HepG2 (cell line): ENCODE data around the gene ANXA9. TPM values are rescaled to one million over a fixed set of nuclear protein-coding genes. Genes with fewer than 3 reads are reported as not detected.
A peak's percentile ranks its signal among the peaks of the same experiment; 100 is the strongest.

Source experiments
- ETS1 ChIP-seq: sonication (generic); formaldehyde crosslinking; IDR thresholded peaks from 2 replicates; pipeline ENCODE4 v1.4.0; 2020; ENCODE audit warnings: missing genetic modification reagents
- GMEB1 ChIP-seq: sonication (generic); formaldehyde crosslinking; IDR thresholded peaks from 2 replicates; pipeline ENCODE4 v1.5.1; 2020; ENCODE audit warnings: missing genetic modification reagents, mild to moderate bottlenecking, borderline replicate concordance
- HNF1A ChIP-seq, 2 experiments: sonication (generic) in 1 of 2; formaldehyde crosslinking in 1 of 2; IDR thresholded peaks; 2 replicates each; pipeline versions ENCODE4 v1.4.0 to v1.6.1; 2016 to 2020; ENCODE audit warnings: borderline replicate concordance in 1 of 2, low read depth in 1 of 2, mild to moderate bottlenecking in 1 of 2, missing genetic modification reagents in 1 of 2
- KAT7 ChIP-seq: IDR thresholded peaks from 2 replicates; pipeline ENCODE4 v1.6.1; 2018; ENCODE audit warnings: borderline replicate concordance, missing compliant biosample characterization
- MIXL1 ChIP-seq: IDR thresholded peaks from 2 replicates; pipeline ENCODE4 v1.6.1; 2016
- PHF8 ChIP-seq: sonication (generic); formaldehyde crosslinking; IDR thresholded peaks from 2 replicates; pipeline ENCODE4 v1.5.0; 2020; ENCODE audit warnings: missing genetic modification reagents
- SALL1 ChIP-seq: sonication (generic); formaldehyde crosslinking; IDR thresholded peaks from 2 replicates; pipeline ENCODE4 v1.8.0; 2022; ENCODE audit warnings: mild to moderate bottlenecking, missing genetic modification reagents
- ZGPAT ChIP-seq: IDR thresholded peaks from 2 replicates; pipeline ENCODE4 v1.6.1; 2016; ENCODE audit warnings: mild to moderate bottlenecking
- ZMYM2 ChIP-seq: sonication (generic); formaldehyde crosslinking; IDR thresholded peaks from 2 replicates; pipeline ENCODE4 v1.8.0; 2022; ENCODE audit warnings: mild to moderate bottlenecking, missing genetic modification reagents
- ZNF761 ChIP-seq: sonication (generic); formaldehyde crosslinking; conservative IDR thresholded peaks from 2 replicates; pipeline ENCODE4 v1.4.0; 2020; ENCODE audit warnings: mild to moderate bottlenecking, missing genetic modification reagents
- polyA plus RNA-seq, 8 experiments: library from polyadenylated mRNA; depleted of rRNA in 3 of 8; stranded (reverse) in 7 of 8; unstranded in 1 of 8; fragments of >200 nt; fragmentation: Illumina TruSeq in 4 of 8; extraction: Trizol in 4 of 8; gene quantifications; 2 replicates each; pipeline versions ENCODE4 v1.2.1 to v1.2.3, GENCODE V29; 2011 to 2016; ENCODE audit warnings: low read depth in 4 of 8, missing spikeins in 1 of 8, mixed read lengths in 1 of 8; ENCODE audit not compliant: insufficient read depth in 1 of 8
- total RNA-seq, 5 experiments: library from RNA; depleted of rRNA; stranded (reverse); fragments of >200 nt; fragmentation: Illumina TruSeq; extraction: Trizol; gene quantifications; 2 replicates each; pipeline ENCODE4 v1.2.3, GENCODE V29; 2016; ENCODE audit warnings: low read depth in 1 of 5
- TF ChIP-seq, protein P1 (sequence below): sonication (generic); formaldehyde crosslinking; IDR thresholded peaks from 2 replicates; pipeline ENCODE4 v1.4.0; 2020; ENCODE audit warnings: low read depth, missing genetic modification reagents
- TF ChIP-seq, protein P2 (sequence below): sonication (generic); formaldehyde crosslinking; IDR thresholded peaks from 2 replicates; pipeline ENCODE4 v1.4.0; 2020; ENCODE audit warnings: missing genetic modification reagents

The ANXA9 gene
- total and polyA plus RNA-seq, 2 of the 13 experiments (the other 11 are each of a cell fraction or from before 2014, with no cell fraction given), result 13.3 to 23.9 TPM

DNA sequence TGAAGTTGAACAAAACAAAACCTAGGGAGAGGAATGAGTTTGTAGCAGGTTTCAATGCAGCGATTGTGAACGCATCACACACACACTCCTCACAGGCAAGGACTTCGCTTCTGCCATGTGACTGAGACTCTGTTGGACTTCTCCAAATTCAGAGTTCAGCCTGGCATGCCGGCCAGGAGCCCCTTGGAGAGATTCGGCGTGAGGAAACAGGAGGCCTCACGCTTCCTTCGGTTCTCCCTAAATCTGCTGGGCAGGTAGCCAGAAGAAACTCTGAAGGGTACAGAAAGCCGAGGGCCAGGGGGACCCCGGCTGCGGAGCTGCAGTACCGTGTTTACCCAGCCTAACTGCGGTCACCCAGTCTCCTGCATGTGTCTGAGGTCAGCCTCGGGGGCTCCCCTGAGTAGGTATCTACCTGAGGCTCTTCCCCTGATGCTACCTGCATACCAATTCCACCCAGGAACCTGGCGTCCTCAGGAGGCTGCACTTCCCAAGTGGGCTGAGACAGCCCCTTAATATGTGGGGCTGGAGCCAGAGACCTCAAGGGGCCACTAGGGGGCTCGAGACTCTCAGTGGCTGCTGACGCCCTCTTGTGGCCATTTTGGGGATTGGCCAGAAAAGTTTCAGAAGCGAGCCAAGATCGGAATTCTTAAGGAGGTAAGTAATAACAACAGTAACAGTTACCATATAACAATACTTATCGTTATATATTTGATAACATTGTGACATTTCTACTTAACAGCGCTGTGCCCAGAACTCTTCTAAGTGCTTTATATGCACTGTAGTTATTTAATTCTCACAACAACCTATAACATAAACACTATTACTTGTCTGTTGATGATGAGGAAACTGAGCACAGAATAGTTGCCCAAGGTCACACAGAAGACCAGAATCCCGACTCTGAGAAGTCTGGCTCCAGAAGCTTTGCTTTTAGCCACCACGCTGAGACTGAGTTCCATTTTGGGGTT is 2.7 kb upstream of the ANXA9 start (continued):
- no peak for TF ChIP-seq HNF1A (IDR thresholded peaks at IDR 0.05; ENCODE audit: low read depth)
- TF ChIP-seq HNF1A (CRISPR knock-in tag; IDR thresholded peaks at IDR 0.05; ENCODE audit: borderline replicate concordance), result 0 out of 2 replicates have a peak, but pooled peaks have one; percentile 16
- no peak; the same call in 1 of the 2 replicates for TF ChIP-seq GMEB1 (CRISPR knock-in tag)
- TF ChIP-seq, protein P1, sequence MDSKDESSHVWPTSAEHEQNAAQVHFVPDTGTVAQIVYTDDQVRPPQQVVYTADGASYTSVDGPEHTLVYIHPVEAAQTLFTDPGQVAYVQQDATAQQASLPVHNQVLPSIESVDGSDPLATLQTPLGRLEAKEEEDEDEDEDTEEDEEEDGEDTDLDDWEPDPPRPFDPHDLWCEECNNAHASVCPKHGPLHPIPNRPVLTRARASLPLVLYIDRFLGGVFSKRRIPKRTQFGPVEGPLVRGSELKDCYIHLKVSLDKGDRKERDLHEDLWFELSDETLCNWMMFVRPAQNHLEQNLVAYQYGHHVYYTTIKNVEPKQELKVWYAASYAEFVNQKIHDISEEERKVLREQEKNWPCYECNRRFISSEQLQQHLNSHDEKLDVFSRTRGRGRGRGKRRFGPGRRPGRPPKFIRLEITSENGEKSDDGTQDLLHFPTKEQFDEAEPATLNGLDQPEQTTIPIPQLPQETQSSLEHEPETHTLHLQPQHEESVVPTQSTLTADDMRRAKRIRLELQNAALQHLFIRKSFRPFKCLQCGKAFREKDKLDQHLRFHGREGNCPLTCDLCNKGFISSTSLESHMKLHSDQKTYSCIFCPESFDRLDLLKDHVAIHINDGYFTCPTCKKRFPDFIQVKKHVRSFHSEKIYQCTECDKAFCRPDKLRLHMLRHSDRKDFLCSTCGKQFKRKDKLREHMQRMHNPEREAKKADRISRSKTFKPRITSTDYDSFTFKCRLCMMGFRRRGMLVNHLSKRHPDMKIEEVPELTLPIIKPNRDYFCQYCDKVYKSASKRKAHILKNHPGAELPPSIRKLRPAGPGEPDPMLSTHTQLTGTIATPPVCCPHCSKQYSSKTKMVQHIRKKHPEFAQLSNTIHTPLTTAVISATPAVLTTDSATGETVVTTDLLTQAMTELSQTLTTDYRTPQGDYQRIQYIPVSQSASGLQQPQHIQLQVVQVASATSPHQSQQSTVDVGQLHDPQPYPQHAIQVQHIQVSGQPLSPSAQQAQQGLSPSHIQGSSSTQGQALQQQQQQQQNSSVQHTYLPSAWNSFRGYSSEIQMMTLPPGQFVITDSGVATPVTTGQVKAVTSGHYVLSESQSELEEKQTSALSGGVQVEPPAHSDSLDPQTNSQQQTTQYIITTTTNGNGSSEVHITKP (CRISPR knock-in tag), result no peak
- no peak for TF ChIP-seq ETS1 (CRISPR knock-in tag)
- TF ChIP-seq PHF8 (CRISPR knock-in tag), result peak; percentile 45
- no peak for TF ChIP-seq ZNF761 (CRISPR knock-in tag)
- peak; percentile 58; the same call in 1 of the 2 replicates for TF ChIP-seq SALL1 (CRISPR knock-in tag)
- no peak for TF ChIP-seq ZMYM2
- TF ChIP-seq, protein P2, sequence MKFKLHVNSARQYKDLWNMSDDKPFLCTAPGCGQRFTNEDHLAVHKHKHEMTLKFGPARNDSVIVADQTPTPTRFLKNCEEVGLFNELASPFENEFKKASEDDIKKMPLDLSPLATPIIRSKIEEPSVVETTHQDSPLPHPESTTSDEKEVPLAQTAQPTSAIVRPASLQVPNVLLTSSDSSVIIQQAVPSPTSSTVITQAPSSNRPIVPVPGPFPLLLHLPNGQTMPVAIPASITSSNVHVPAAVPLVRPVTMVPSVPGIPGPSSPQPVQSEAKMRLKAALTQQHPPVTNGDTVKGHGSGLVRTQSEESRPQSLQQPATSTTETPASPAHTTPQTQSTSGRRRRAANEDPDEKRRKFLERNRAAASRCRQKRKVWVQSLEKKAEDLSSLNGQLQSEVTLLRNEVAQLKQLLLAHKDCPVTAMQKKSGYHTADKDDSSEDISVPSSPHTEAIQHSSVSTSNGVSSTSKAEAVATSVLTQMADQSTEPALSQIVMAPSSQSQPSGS (CRISPR knock-in tag), result peak; percentile 63; the same call in 1 of the 2 replicates
- peak; percentile 50; the same call in 1 of the 2 replicates for TF ChIP-seq MIXL1
- TF ChIP-seq ZGPAT, result peak; percentile 87
- 0 out of 2 replicates have a peak, but pooled peaks have one; percentile 40 for TF ChIP-seq KAT7 (CRISPR knock-in tag)
